GF-D8 (cell line): Measurements from ENCODE around the gene EVC.

Experiments used
- DNase-seq: peaks from one replicate; lab custom pipeline; 2025; lab: John Stamatoyannopoulos, UW

EVC gene

GRCh38 chr4:5755679-5756078 is 44.7 kb downstream of the EVC start:
- no peak for DNase-seq

DNA sequence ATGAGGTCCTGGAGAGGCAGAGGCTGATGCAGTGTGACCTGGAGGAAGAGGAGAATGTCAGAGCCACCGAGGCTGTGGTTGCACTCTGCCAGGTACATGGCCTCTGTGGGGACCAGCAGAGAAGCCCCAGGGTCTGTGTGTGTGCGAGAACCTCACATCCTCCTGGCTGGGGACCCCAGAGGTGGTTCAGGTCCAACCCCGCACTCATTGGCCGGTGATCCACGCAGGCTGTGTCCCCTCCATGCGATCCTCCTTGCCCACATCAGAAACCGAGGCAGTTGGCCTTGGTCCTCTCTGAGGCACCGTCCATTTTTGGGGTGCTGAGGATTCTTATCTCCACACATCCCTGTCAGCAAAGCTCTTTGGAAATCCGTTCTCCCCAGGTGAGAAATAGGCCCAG is 45.3 kb downstream of the EVC start:
- no peak for DNase-seq

GRCh38 chr4:5757091-5757490 is 46.1 kb downstream of the EVC start:
- DNase-seq: no peak

GRCh38 chr4:5757536-5757935 is 46.5 kb downstream of the EVC start:
- DNase-seq: no peak

DNA sequence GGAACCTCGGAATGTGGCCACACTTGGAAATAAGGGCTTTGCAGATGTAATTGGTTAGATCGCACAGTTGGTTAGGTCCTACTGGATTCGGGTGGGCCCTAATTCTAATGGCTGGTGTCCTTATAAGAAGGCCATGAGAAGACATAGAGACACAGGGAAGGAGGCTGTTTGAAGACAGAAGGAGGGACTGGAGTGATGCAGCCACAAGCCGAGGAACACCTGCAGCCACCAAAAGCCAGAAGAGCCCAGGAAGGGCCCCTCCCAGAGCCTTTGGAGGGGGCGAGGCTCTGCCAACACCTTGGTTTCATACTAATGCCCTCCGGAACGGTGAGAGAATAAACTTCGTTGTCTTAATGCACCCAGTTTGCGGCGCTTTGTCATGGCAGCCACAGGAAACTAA is 47.0 kb downstream of the EVC start:
- DNase-seq: no peak

DNA sequence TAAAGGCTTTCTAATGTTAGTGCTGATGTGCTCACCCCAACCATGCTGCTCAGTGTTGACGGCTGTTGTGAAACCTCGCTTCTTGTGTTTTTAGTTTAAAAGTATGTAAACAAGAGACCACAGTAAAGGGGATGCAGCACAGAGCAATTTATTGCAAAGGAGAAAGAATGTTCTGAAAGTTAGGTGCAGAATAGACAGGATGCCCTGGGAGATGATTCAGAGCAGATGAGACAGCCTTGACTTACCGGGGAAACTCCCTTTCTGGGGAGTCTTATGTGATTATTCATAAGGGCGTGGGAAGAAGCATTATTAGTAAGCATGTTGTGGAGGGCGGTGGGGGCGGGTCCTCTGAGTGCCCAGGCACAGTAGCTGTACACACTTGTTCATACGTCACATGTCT is 47.7 kb downstream of the EVC start:
- no peak for DNase-seq

DNA sequence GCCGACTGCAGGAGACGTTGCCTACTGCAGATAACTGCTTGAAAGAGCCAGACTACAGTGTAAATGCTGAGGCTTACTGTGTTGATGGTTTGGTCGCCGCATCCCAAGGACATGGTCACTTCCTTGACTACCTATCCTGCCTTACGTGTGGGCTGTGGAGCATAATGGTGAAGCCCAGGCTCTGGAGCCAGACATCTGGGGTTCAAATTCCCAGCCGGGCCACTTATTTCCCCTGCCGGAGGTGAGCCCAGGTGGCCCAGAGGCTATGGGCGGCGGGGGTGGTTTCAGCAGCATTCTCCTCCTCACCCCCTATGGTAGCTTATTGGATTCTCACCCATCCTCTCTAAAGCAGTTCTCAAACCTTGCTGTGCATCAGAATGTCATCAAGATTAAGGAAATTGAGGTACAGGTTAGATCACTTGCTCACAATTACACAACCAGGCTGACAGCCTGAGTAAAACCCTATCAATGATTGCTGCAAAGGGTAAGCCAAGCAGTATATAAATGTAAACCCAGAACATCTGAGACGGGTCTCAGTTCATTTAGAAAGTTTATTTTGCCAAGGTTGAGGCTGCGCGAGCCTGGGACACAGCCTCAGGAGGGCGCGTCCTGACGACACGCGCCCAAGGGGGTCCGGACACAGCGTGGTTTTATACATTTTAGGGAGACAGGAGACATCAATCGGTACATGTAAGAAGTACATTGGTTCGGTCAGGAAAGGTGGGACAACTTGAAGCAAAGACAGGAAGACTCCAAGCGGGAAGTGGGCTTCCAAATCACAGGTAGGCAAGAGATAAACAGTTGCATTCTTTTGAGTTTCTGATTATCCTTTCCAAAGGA is 48.5 kb downstream of the EVC start:
- DNase-seq: no peak

DNA sequence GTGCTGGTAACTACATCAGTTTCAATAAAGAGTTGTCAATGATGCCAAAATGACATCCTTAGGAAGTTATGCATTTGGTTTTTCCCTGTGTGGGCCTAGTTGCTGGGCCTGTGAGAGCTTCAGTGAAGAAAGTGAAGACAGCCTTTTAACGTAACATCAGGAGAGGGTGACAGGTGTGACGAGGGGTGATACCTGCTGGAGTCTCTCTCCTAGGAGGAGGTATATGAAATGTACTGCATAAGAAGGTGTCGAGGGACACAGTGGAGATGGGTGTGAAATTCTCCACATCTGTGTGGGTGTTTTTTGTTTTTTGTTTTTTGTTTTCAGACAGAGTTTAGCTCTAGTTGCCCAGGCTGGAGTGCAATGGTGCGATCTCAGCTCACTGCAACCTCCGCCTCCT is 49.2 kb downstream of the EVC start:
- no peak for DNase-seq

DNA sequence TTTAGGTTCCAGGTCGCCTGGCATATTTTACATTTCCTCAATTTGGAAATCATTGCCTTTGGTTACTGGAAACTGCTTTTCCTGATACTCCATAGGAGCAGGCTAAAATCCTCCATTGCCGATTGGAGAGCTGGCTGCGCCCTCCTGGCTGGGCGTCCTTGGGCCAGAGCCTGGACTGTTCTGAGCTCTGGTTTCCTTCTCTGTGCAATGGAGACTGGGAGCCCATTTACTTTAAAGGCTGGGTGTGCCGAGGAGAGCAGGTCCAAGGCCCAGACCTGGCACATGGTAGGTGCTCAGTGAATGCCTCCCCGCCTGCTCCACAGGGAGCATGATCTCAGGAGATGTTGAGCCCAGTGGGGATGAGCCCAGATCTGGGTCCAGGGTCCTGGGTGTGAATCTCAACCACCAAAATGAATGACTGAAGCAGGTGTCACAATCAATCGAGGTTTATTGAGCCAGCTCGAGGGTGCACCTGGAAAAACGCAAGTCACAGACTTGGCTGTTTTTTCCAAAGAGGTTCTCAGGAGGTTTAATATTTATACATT is 50.0 kb downstream of the EVC start:
- no peak for DNase-seq

- no peak for DNase-seq
Observed at GRCh38 chr4:5770051-5770450, 59.0 kb downstream of the EVC start.

DNA sequence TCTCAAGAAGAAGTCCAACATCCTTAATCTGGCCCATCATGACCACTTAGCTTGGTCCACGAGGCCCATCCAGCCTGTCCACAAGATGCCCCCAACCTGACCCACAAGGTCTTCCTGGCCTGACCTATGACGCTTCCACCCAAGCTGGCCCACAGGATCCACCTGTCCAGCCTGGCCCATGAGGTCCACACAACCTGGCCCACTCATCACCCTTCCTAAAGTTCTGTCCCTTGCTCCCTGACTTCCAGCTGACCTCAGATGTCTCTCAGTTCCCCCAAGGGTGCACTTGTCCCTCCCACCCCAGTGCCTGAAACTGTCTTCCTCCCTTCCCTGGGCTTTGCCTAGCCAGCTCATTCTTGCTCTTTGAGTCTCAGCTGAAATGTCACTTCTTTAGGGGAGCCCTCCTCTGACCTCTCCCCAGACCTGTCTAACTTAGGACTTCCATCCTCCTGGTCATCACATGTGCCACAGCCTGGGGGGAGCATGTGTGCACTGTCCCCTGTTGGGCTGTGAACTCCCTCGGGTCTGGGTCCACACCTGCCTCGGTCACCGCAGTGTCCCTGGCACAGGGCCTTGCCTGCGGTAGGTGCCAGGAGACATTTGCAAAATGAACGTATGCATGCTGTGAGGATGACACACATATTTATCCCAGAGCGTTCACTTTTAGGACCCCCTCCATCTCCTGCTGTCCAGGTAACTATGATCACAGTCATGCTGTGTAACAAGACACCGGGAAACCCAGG is 61.7 kb downstream of the EVC start:
- DNase-seq: no peak

DNA sequence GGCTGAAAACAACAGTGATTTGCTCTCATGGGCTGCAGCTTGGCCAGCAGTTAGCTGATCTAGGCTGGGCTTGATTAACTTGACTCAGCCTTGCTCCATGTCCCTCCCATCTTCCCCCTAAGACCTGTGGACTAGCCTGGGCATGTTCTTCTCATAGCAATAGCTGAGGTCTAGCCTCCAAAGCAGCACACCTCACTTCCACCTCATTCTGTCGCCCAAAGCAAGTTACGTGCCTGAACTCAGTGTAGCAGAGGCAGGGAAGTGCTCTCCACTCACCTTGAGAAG is 62.2 kb downstream of the EVC start:
- no peak for DNase-seq

GRCh38 chr4:5774416-5775036 is 63.5 kb downstream of the EVC start:
- DNase-seq: no peak

DNA sequence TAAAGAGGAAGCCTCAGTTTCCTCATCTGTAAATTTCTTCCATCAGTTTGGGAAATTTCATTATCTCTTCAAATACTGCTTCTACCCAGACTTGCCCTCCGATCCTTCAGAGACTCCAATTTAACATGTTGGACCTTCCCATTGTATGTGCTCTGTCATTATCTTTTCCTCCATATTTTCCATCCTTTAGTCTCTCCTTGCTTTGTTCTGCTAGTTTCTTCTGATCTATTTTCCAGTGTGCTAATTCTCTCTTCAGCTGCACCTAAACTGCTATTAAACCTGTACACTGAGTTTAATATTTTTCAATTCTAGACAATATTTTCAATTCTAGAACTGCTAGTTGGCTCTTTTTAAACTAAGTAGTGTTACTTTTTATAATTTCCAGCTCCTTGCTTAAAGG is 65.5 kb downstream of the EVC start:
- DNase-seq: no peak

- no peak for DNase-seq
Observed at GRCh38 chr4:5780831-5781480, 70.0 kb downstream of the EVC start.

DNA sequence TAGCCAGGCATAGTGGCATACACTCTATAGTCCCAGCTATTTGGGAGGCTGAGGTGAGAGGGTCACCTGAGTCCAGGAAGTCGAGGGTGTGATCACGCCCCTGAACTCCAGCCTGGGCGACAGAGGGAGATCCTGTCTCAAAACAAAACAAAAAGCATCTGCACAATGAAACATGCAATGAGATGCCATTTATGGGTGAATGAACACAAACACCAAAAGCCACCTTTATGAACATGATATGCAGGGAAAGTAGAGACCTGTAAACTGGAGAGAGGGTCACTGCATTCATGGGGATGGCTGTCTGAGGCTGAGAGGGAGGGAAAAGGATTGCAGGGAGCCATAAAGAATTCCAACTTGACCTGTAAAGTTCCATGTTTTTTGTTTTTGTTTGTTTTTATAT is 70.7 kb downstream of the EVC start:
- no peak for DNase-seq

GRCh38 chr4:5782829-5783476 is 72.0 kb downstream of the EVC start:
- no peak for DNase-seq

- no peak for DNase-seq
Observed at GRCh38 chr4:5783486-5783885, 72.5 kb downstream of the EVC start.

GRCh38 chr4:5784021-5784420 is 73.0 kb downstream of the EVC start:
- DNase-seq: no peak

- no peak for DNase-seq
Observed at GRCh38 chr4:5784960-5785611, 74.1 kb downstream of the EVC start.
